Natural killer cell (primary cell): ENCODE data around the gene TTC9B. TPM values are rescaled to one million over a fixed set of nuclear protein-coding genes. Genes with fewer than 3 reads are reported as not detected.

ENCODE experiments used
- ATAC-seq, 3 donors: fragments of 150-1000 bp in 2 of 3; fragments of 200-7000 bp in 1 of 3; cut with Tn5 transposase; 1 replicate in 1 of 3; 2 replicates in 2 of 3; pipeline ENCODE4 v1.10.0; 2021; ENCODE audit warnings: mild to moderate bottlenecking in 2 of 3, moderate library complexity in 2 of 3
- DNase-seq, 2 donors: peaks; one replicate each; pipeline versions ENCODE4 v3.0.0 to v3.0.0-alpha.2; 2013 to 2021; ENCODE audit warnings: mixed read lengths in 1 of 2
- H3K27ac ChIP-seq: one replicate; pipeline ENCODE4 v1.5.1; 2013; ENCODE audit warnings: mild to moderate bottlenecking, low read length
- H3K27me3 ChIP-seq: one replicate; pipeline ENCODE4 v1.6.1; 2013; ENCODE audit warnings: low read length; ENCODE audit not compliant: control insufficient read depth, insufficient read depth
- H3K36me3 ChIP-seq: one replicate; pipeline ENCODE4 v1.6.1; 2013; ENCODE audit warnings: low read length; ENCODE audit not compliant: control insufficient read depth, insufficient read depth
- H3K4me1 ChIP-seq: one replicate; pipeline ENCODE4 v1.6.1; 2013; ENCODE audit warnings: low read length; ENCODE audit not compliant: control insufficient read depth, insufficient read depth
- H3K4me3 ChIP-seq: one replicate; pipeline ENCODE4 v1.5.1; 2013; ENCODE audit warnings: low read length
- H3K9me3 ChIP-seq: one replicate; pipeline ENCODE4 v1.6.1; 2013; ENCODE audit warnings: low read length; ENCODE audit not compliant: control insufficient read depth, insufficient read depth
- H3K27ac Mint-ChIP-seq, 2 donors: one replicate each; pipeline ENCODE4 v1.8.0; 2022; ENCODE audit warnings: mild to moderate bottlenecking in 2 of 2, mixed read lengths in 2 of 2, moderate library complexity in 1 of 2
- H3K27me3 Mint-ChIP-seq, 2 donors: one replicate each; pipeline ENCODE4 v1.8.0; 2022; ENCODE audit warnings: low read depth in 2 of 2, mixed read lengths in 2 of 2
- H3K36me3 Mint-ChIP-seq: one replicate; pipeline ENCODE4 v1.8.0; 2022; ENCODE audit warnings: mixed read lengths
- H3K4me1 Mint-ChIP-seq, 2 donors: one replicate each; pipeline ENCODE4 v1.8.0; 2022; ENCODE audit warnings: mixed read lengths in 2 of 2
- H3K4me3 Mint-ChIP-seq: one replicate; pipeline ENCODE4 v1.8.0; 2022; ENCODE audit warnings: mild to moderate bottlenecking, moderate library complexity, mixed read lengths
- H3K9me3 Mint-ChIP-seq, 2 donors: one replicate each; pipeline ENCODE4 v1.8.0; 2022; ENCODE audit warnings: mixed read lengths in 2 of 2
- WGBS: methylation state at CpG from one replicate; pipeline ENCODE4 v1.1.7; 2013; ENCODE audit warnings: missing lambda C conversion rate; ENCODE audit not compliant: insufficient coverage; 5-methylcytosine and 5-hydroxymethylcytosine counted together
- intact Hi-C: fragments of 100-400 bp; cut with micrococcal nuclease; formaldehyde crosslinking; loops from one replicate; pipeline ENCODE4 v1.14.2; 2022
- total RNA-seq, 4 donors: library from RNA; stranded (reverse); fragments of 120-200 nt in 1 of 4; gene quantifications; one replicate each; pipeline versions ENCODE4 v1.2.3 to v1.2.4, GENCODE V29; 2013 to 2022
- TF ChIP-seq, protein P1 (sequence below): fragments of 200-600 bp; IDR thresholded peaks from one replicate; pipeline ENCODE4 v1.8.0; 2022; ENCODE audit warnings: antibody characterized with exemption

Gene TTC9B
- total RNA-seq, 3 donors from 2014 or later (not counting 1 experiment from before 2014, with no cell fraction given), result not detected

DNA sequence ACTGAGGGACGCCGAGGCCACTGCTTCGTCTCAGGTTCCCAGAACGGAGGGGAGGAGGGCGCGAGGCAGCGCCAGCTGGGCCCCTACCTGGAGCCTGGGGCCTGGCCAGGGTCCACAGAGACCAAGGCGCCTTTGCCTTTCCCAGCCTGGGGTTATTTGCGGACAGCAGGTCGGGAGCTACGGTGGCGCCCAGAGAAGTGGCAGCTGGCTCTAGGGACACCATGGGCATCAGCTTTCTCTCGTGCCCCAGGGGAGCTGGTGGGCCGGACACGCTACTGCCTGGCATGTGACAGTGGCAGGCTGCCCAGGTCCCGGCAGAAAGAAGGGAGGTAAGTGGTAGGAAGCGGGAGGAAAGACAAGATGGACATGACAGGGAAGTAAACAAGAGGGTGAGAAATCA, 47.9 kb upstream of the TTC9B start:
- Histone ChIP-seq H3K4me1 (peaks cover 4% of the 10 kb centered on the region), H3K27ac (no peak overlapping the region), H3K4me3 (no peak overlapping the region), H3K27me3 (no peaks in the 10 kb centered on the region), H3K9me3 (no peaks in the 10 kb centered on the region), H3K36me3 (peaks cover 26% of the 10 kb centered on the region)
- WGBS, result 93% methylated on average over 17 of the region's 17 CpGs
- TF ChIP-seq, protein P1, sequence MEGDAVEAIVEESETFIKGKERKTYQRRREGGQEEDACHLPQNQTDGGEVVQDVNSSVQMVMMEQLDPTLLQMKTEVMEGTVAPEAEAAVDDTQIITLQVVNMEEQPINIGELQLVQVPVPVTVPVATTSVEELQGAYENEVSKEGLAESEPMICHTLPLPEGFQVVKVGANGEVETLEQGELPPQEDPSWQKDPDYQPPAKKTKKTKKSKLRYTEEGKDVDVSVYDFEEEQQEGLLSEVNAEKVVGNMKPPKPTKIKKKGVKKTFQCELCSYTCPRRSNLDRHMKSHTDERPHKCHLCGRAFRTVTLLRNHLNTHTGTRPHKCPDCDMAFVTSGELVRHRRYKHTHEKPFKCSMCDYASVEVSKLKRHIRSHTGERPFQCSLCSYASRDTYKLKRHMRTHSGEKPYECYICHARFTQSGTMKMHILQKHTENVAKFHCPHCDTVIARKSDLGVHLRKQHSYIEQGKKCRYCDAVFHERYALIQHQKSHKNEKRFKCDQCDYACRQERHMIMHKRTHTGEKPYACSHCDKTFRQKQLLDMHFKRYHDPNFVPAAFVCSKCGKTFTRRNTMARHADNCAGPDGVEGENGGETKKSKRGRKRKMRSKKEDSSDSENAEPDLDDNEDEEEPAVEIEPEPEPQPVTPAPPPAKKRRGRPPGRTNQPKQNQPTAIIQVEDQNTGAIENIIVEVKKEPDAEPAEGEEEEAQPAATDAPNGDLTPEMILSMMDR, result no peak
- Mint-ChIP-seq H3K9me3 (no peaks in the 10 kb centered on the region), H3K27me3 (no peaks in the 10 kb centered on the region), H3K4me1 (peaks cover 49 to 71% of the 10 kb centered on the region in 2 donors), H3K36me3 (no peaks in the 10 kb centered on the region), H3K27ac (peak overlapping the region; percentile 49 to 64), H3K4me3 (no peak overlapping the region)
- no peak for ATAC-seq
- no peak for DNase-seq
- intact Hi-C loops, result no loop called here

DNA sequence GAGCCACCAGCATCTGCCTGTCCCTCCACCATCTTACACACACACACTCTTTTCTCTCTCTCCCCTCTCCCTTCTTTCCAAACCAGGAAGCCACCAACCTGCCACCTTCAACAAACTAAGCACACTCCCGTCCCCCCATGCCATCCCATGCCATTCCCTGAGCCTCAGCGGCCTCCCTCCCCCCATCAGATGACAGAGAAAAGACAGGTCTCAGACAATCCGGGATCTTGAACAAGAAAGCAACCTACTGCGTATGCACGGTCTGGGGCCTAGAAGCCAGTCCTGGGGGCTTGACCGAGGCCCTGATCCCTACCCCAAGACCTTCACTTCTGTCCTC, 47.5 kb upstream of the TTC9B start:
- Mint-ChIP-seq H3K27ac (peak overlapping the region; percentile 49 to 64), H3K4me1 (peaks cover 49 to 74% of the 10 kb centered on the region in 2 donors), H3K27me3 (no peaks in the 10 kb centered on the region), H3K36me3 (no peaks in the 10 kb centered on the region), H3K9me3 (no peaks in the 10 kb centered on the region), H3K4me3 (no peak overlapping the region)
- no peaks in the 10 kb centered on the region for H3K27me3 ChIP-seq
- H3K4me1 ChIP-seq, result peaks cover 4% of the 10 kb centered on the region
- intact Hi-C loops, result no loop called here
- ATAC-seq (no peak), DNase-seq (no peak)
- TF ChIP-seq, protein P1, result no peak
- H3K27ac ChIP-seq, result no peak overlapping the region
- no peaks in the 10 kb centered on the region for H3K9me3 ChIP-seq
- H3K36me3 ChIP-seq, result peaks cover 26% of the 10 kb centered on the region
- 98% methylated on average over 6 of the region's 6 CpGs for WGBS
- no peak overlapping the region for H3K4me3 ChIP-seq

DNA sequence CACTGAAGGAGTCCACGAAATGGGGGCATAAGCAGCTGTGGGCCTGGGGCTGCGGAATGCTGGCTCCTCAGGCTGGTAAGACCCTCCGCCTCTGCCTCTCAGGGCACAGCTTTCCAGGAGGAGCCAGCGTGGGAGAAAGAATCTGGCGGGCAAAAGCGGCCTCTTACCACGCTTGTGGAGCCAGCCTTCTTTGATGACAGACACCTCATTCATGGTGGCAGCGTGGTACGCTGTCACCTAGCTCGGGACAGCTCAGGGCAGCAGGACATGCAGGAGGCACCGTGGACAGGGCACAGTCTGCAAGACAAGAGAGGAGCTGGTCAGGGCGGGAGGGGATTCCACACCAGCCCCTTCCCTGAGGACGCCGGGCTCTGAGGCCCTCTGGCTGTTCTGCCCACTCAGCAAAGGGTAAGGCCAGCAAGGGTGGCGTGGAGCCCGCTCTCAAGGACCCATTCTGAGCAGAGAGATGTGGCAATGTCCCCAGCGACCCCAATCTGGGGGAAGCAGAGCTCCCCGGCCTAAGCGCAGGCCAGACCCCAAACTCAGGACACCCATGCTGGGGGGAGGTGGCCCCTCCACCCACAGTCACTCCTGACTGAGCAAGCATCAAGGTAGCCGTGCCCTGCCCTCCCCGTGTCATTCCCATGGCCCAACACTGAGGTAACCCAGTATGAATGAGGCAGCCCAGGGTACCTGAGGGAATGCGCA, 47.0 kb upstream of the TTC9B start:
- Mint-ChIP-seq H3K9me3 (no peaks in the 10 kb centered on the region), H3K4me3 (no peak overlapping the region), H3K27ac (peak overlapping the region; percentile 60 to 64), H3K36me3 (no peaks in the 10 kb centered on the region), H3K27me3 (no peaks in the 10 kb centered on the region), H3K4me1 (peaks cover 49 to 71% of the 10 kb centered on the region in 2 donors)
- 97% methylated on average over 22 of the region's 22 CpGs for WGBS
- no peak for DNase-seq
- ATAC-seq, result no peak
- peaks cover 24% of the 10 kb centered on the region for H3K36me3 ChIP-seq
- no peaks in the 10 kb centered on the region for H3K4me1 ChIP-seq
- intact Hi-C loops, result no loop called here
- no peaks in the 10 kb centered on the region for H3K27me3 ChIP-seq
- H3K27ac ChIP-seq, result no peak overlapping the region
- TF ChIP-seq, protein P1, result no peak
- no peak overlapping the region for H3K4me3 ChIP-seq
- H3K9me3 ChIP-seq, result no peaks in the 10 kb centered on the region
